ENCODE measurements around the gene MED15.

DNA sequence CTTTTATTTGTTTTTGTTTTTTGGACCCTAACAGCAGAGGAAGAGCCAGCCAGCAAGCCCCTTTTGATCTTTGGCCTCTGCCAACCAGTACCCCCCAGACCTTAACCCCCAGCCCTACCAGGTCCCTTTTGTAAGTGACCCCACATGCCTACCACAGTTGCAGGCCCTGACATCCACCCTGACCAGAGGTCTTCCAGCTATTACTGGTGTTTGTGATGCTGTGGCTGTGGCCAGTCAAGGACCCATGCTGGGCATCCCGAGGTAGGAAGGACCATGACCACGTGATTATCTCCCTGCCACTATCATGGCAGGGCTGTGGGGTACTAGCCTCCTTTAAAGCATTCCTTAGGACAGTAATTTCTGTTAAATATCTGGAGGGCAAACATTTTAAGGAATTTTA, 9.0 kb downstream of the MED15 start:
- TF ChIP-seq POLR2A (IDR thresholded peaks at IDR 0.05; ENCODE audit: low read depth, low read length) (no peak), ZNF384 (IDR thresholded peaks at IDR 0.05; ENCODE audit: borderline replicate concordance, low read depth, low read length) (no peak), E2F4 (IDR thresholded peaks at IDR 0.05; ENCODE audit: low read depth, low read length) (no peak), EP300 (IDR thresholded peaks at IDR 0.05; ENCODE audit: borderline replicate concordance in 1 of 2, control insufficient read depth in 1 of 2, low read depth in 2 of 2, low read length in 2 of 2) (no peak), CTCF (IDR thresholded peaks at IDR 0.05 in 2 of 3, conservative IDR thresholded peaks at IDR 0.05 in 1 of 3; ENCODE audit: control insufficient read depth in 2 of 3, extremely low read depth in 1 of 3, insufficient read depth in 1 of 3, low read depth in 3 of 3, low read length in 3 of 3) (no peak), MAX (IDR thresholded peaks at IDR 0.05; ENCODE audit: low read depth, low read length) (no peak), ZZZ3 (IDR thresholded peaks at IDR 0.05; ENCODE audit: control insufficient read depth, insufficient read length, low read depth) (no peak), RFX5 (IDR thresholded peaks at IDR 0.05; ENCODE audit: low read depth, low read length) (no peak), ETV6 (conservative IDR thresholded peaks at IDR 0.05 in 1 of 2, IDR thresholded peaks at IDR 0.05 in 1 of 2; ENCODE audit: borderline replicate concordance in 1 of 2, low read depth in 1 of 2) (no peak), POLR2AphosphoS5 (IDR thresholded peaks at IDR 0.05; ENCODE audit: low read length) (no peak)
- TF ChIP-seq, protein P1, sequence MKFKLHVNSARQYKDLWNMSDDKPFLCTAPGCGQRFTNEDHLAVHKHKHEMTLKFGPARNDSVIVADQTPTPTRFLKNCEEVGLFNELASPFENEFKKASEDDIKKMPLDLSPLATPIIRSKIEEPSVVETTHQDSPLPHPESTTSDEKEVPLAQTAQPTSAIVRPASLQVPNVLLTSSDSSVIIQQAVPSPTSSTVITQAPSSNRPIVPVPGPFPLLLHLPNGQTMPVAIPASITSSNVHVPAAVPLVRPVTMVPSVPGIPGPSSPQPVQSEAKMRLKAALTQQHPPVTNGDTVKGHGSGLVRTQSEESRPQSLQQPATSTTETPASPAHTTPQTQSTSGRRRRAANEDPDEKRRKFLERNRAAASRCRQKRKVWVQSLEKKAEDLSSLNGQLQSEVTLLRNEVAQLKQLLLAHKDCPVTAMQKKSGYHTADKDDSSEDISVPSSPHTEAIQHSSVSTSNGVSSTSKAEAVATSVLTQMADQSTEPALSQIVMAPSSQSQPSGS (IDR thresholded peaks at IDR 0.05; ENCODE audit: low read length), result no peak

Data from GM12878 (cell line).